ENCODE measurements around the gene IFNLR1.

DNA sequence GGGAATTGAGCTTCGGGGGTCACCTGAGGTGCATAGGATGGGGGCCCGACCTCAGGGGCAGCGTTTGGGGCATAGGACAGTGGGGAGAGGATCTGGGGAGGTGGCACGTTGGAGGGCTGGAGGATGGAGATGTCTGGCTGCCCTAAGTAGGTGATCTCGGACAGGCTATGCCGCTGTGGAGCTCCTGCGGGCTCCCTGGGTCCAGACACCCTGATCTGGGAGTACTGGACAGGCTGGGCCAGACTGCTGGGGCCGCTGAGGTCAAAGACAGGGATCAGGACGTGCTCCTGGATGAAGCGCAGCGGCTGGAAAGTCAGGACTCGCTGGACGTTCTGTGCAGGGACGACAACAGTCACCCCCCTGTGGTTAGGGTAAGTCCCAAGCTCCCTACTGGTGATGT, 65.7 kb downstream of the IFNLR1 start:
- TF ChIP-seq, protein P1, sequence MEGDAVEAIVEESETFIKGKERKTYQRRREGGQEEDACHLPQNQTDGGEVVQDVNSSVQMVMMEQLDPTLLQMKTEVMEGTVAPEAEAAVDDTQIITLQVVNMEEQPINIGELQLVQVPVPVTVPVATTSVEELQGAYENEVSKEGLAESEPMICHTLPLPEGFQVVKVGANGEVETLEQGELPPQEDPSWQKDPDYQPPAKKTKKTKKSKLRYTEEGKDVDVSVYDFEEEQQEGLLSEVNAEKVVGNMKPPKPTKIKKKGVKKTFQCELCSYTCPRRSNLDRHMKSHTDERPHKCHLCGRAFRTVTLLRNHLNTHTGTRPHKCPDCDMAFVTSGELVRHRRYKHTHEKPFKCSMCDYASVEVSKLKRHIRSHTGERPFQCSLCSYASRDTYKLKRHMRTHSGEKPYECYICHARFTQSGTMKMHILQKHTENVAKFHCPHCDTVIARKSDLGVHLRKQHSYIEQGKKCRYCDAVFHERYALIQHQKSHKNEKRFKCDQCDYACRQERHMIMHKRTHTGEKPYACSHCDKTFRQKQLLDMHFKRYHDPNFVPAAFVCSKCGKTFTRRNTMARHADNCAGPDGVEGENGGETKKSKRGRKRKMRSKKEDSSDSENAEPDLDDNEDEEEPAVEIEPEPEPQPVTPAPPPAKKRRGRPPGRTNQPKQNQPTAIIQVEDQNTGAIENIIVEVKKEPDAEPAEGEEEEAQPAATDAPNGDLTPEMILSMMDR (IDR thresholded peaks at IDR 0.05; ENCODE audit: low read length): no peak
- no peak for TF ChIP-seq EZH2phosphoT487 (IDR thresholded peaks at IDR 0.05; ENCODE audit: low read length)
- no peak for TF ChIP-seq EZH2 (optimal IDR thresholded peaks at IDR 0.05; ENCODE audit: low read depth, low read length)

All from MM.1S (cell line).